Measurements from ENCODE around the gene BMPER. TPM values are rescaled to one million over a fixed set of nuclear protein-coding genes. Genes with fewer than 3 reads are reported as not detected.

The BMPER gene
- total RNA-seq, 1 experiment from 2014 or later = 0.50 TPM

- no peak overlapping the region for H3K27ac ChIP-seq
- H3K4me2 ChIP-seq = no peak overlapping the region
- H3K4me3 ChIP-seq = no peak overlapping the region
- TF ChIP-seq EZH2 (IDR thresholded peaks at IDR 0.05; ENCODE audit: low read depth) = no peak
- TF ChIP-seq CTCF (conservative IDR thresholded peaks at IDR 0.05) = no peak
- H3K79me2 ChIP-seq (ENCODE audit: low read depth) = no peaks in the 10 kb centered on the region
- intact Hi-C loops (cut with micrococcal nuclease; ENCODE audit: unreplicated experiment) = no loop called here
- H3K36me3 ChIP-seq (ENCODE audit: low read depth) = no peaks in the 10 kb centered on the region
- H3K4me1 ChIP-seq (replicated peaks; ENCODE audit: insufficient read depth) = peaks cover 20% of the 10 kb centered on the region
- BruUV-seq (replicated peaks) = no TSS peak
- H3K9me3 ChIP-seq (ENCODE audit: insufficient read depth, low read depth) = no peaks in the 10 kb centered on the region; the same call in 1 of the 2 replicates
- H3K9me2 ChIP-seq (ENCODE audit: insufficient read depth) = no peaks in the 10 kb centered on the region
- no peak overlapping the region for H2AFZ ChIP-seq
- DNase-seq = no peak
- H3F3A ChIP-seq (ENCODE audit: insufficient read depth, low read depth) = no peaks in the 10 kb centered on the region
- CTCF ChIA-PET = no interaction called here
- POLR2A ChIA-PET (ENCODE audit: unreplicated experiment) = no interaction called here
- no peaks in the 10 kb centered on the region for H4K20me1 ChIP-seq (ENCODE audit: insufficient read depth)
- no peaks in the 10 kb centered on the region for H3K27me3 ChIP-seq (ENCODE audit: insufficient read depth, low read depth)
Measured at GRCh38 chr7:34058801-34059135, 153.4 kb downstream of the BMPER start.

DNA sequence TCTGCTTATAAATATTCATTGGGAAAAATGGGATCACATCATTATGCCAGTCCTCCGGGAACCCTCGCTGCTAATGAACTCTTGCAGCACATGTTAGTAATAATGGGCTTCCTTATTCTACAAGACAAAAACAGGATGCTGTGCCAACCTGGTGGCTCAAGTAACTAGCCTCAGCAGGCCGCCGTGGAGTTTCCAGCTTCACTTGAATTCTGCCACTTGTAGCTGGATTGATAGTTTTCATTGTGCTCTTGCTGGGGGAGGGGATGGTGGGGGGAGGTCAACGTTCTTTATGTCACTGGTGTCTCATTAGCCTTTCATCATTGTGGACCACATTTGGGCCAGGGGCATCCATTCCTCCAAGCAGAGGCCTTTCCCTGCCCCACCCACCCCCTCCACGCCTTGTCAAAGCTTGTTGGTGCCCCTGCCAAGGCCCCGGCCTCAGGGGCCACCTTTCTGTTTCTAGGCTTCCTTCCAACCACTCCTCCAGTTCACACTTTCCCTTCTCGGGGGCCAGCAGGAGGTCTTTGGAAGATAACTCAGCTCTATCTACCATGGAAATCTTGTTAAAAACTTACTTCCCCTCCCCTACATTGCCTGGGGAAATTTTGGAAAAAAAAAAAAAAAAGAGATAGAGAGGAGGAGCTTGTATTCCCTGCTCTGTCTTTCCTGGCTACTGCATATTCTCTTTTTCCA is 153.9 kb downstream of the BMPER start:
- no peaks in the 10 kb centered on the region for H3K36me3 ChIP-seq (ENCODE audit: low read depth)
- CTCF ChIA-PET = interaction anchor here (0.6 kb wide), 1 partner anchor 142 kb away, joined by 8 read pairs; no protein-coding TSS in a partner anchor
- POLR2A ChIA-PET (ENCODE audit: unreplicated experiment) = no interaction called here
- no TSS peak for BruUV-seq (replicated peaks)
- no peak for DNase-seq
- no peak overlapping the region for H3K4me2 ChIP-seq
- intact Hi-C loops (cut with micrococcal nuclease; ENCODE audit: unreplicated experiment) = no loop called here
- no peaks in the 10 kb centered on the region for H3F3A ChIP-seq (ENCODE audit: insufficient read depth, low read depth)
- no peak overlapping the region for H3K27ac ChIP-seq
- H3K9me2 ChIP-seq (ENCODE audit: insufficient read depth) = no peaks in the 10 kb centered on the region
- H3K4me3 ChIP-seq = no peak overlapping the region
- no peak for TF ChIP-seq CTCF (conservative IDR thresholded peaks at IDR 0.05)
- H2AFZ ChIP-seq = no peak overlapping the region
- H3K79me2 ChIP-seq (ENCODE audit: low read depth) = no peaks in the 10 kb centered on the region
- no peaks in the 10 kb centered on the region for H4K20me1 ChIP-seq (ENCODE audit: insufficient read depth)
- H3K27me3 ChIP-seq (ENCODE audit: insufficient read depth, low read depth) = no peaks in the 10 kb centered on the region
- peaks cover 20% of the 10 kb centered on the region for H3K4me1 ChIP-seq (replicated peaks; ENCODE audit: insufficient read depth)
- H3K9me3 ChIP-seq (ENCODE audit: insufficient read depth, low read depth) = peaks cover 3% of the 10 kb centered on the region; the same call in 1 of the 2 replicates

DNA sequence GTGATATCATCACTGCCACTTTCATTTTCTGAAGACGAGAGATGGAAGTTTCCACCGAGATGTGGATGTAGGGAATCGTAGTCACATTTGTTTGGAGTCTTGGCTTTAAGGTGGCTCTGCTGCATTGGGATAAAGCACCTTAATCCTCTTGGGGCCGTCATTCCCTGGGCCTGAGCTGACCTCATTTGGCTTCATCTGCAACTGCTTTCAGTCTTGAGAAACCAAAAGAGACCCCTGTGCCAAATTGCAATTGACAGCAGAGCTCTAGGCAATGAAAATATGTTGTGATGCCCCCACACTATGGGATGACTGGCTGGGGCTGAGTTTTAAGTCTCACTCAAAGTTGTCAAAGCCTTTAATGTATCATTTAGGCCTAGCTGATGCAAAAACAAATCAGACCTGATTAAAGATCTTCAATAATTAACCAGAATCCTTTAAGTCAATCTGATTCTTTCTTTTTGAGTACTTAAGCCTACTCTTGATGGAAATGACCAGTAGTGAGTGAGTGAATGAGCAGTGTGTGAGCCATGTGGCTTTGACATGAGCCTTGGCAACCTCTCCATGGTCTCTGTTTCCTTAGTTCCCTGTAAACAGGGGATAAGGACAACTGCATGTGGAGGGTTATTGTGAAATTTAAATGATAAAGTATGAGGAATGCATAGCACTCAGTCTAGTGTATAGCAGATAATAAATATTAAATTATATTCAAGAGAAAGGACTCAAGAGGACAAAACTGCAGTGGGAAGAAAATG is 155.0 kb downstream of the BMPER start:
- no peak for DNase-seq
- POLR2A ChIA-PET (ENCODE audit: unreplicated experiment) = no interaction called here

More for the DNA sequence above, 155.0 kb downstream of the BMPER start:
- no peak for TF ChIP-seq EZH2 (IDR thresholded peaks at IDR 0.05; ENCODE audit: low read depth)
- TF ChIP-seq CTCF (conservative IDR thresholded peaks at IDR 0.05) = no peak
- no peaks in the 10 kb centered on the region for H3K27me3 ChIP-seq (ENCODE audit: insufficient read depth, low read depth)
- peaks cover 3% of the 10 kb centered on the region; the same call in 1 of the 2 replicates for H3K9me3 ChIP-seq (ENCODE audit: insufficient read depth, low read depth)
- CTCF ChIA-PET = no interaction called here
- no TSS peak for BruUV-seq (replicated peaks)
- intact Hi-C loops (cut with micrococcal nuclease; ENCODE audit: unreplicated experiment) = no loop called here
- no peak overlapping the region for H3K4me3 ChIP-seq
- H3F3A ChIP-seq (ENCODE audit: insufficient read depth, low read depth) = no peaks in the 10 kb centered on the region
- peaks cover 20% of the 10 kb centered on the region for H3K4me1 ChIP-seq (replicated peaks; ENCODE audit: insufficient read depth)
- no peak overlapping the region for H3K27ac ChIP-seq
- no peak overlapping the region for H3K4me2 ChIP-seq
- no peaks in the 10 kb centered on the region for H4K20me1 ChIP-seq (ENCODE audit: insufficient read depth)
- H3K79me2 ChIP-seq (ENCODE audit: low read depth) = no peaks in the 10 kb centered on the region
- no peaks in the 10 kb centered on the region for H3K36me3 ChIP-seq (ENCODE audit: low read depth)
- no peaks in the 10 kb centered on the region for H3K9me2 ChIP-seq (ENCODE audit: insufficient read depth)
- H2AFZ ChIP-seq = no peak overlapping the region
